A549 treated with DMSO at 1 μM for 4 hours (cell line): ENCODE results near the gene SETD4. TPM values are rescaled to one million over a fixed set of nuclear protein-coding genes. Genes with fewer than 3 reads are reported as not detected.

Experiments
- total RNA-seq: library from RNA; stranded (reverse); fragments of 200-300 nt; extraction: Qiagen RNA extraction; gene quantifications from 5 replicates; pipeline ENCODE4 v1.2.3, GENCODE V29; 2022; ENCODE audit warnings: low read depth

SETD4 gene
- 9.8 to 12.3 TPM (median 11.4 TPM) in 5 replicates for total RNA-seq

GRCh38 chr21:36060159-36060921, at the start of gene SETD4:
SETD4 (minus strand) TSS chr21:36060526; CDS start chr21:36058888, 1,638 bp downstream.

GRCh38 chr21:36069713-36070583, 9.6 kb upstream of the SETD4 start, which contains the start of gene CBR1:
CBR1 (plus strand) TSS chr21:36070024; CDS start chr21:36070116, 92 bp downstream.

Other genes starting within 250 kb of the SETD4 start
- 147 to 185 TPM (median 174 TPM) in 5 replicates for gene CBR1, start 9.5 kb upstream of the SETD4 start, total RNA-seq
- gene CBR3, start 74.6 kb upstream of the SETD4 start, total RNA-seq, result 12.3 to 16.7 TPM (median 14.1 TPM) in 5 replicates
- gene DOP1B, start 96.3 kb upstream of the SETD4 start, total RNA-seq, result 3.5 to 5.9 TPM (median 5.3 TPM) in 5 replicates